GM21619 (cell line): ENCODE data around the gene OPA3.

Experiments
- ATAC-seq: cut with Tn5 transposase; IDR thresholded peaks from one replicate; pipeline ENCODE4 v1.9.1; 2021; ENCODE audit not compliant: unreplicated experiment

The OPA3 gene

GRCh38 chr19:45568732-45569131 lies 15.9 kb downstream of the OPA3 start:
- no peak for ATAC-seq

- ATAC-seq = no peak
Observed at GRCh38 chr19:45567609-45568008, 17.0 kb downstream of the OPA3 start.

- ATAC-seq = no peak
Observed at GRCh38 chr19:45564131-45564780, 20.3 kb downstream of the OPA3 start.

- no peak for ATAC-seq
Observed at GRCh38 chr19:45560686-45561085, 23.9 kb downstream of the OPA3 start.

GRCh38 chr19:45560038-45560437 lies 24.6 kb downstream of the OPA3 start:
- ATAC-seq = no peak

- no peak for ATAC-seq
Observed at GRCh38 chr19:45558399-45558878, 26.2 kb downstream of the OPA3 start.

- no peak for ATAC-seq
Observed at GRCh38 chr19:45556835-45557234, 27.8 kb downstream of the OPA3 start.

- ATAC-seq = no peak
Observed at GRCh38 chr19:45554481-45554880, 30.1 kb downstream of the OPA3 start.

GRCh38 chr19:45553464-45553863 lies 31.1 kb downstream of the OPA3 start:
- no peak for ATAC-seq

GRCh38 chr19:45547965-45548609 lies 36.5 kb downstream of the OPA3 start:
- ATAC-seq = no peak

GRCh38 chr19:45547211-45547770 lies 37.3 kb downstream of the OPA3 start:
- no peak for ATAC-seq

- no peak for ATAC-seq
Observed at GRCh38 chr19:45542234-45542668, 42.4 kb downstream of the OPA3 start.

GRCh38 chr19:45539459-45539858 lies 45.1 kb downstream of the OPA3 start:
- no peak for ATAC-seq

- no peak for ATAC-seq
Observed at GRCh38 chr19:45531349-45531748, 53.3 kb downstream of the OPA3 start.

- ATAC-seq = no peak
Observed at GRCh38 chr19:45529420-45529785, 55.2 kb downstream of the OPA3 start.

- ATAC-seq = no peak
Observed at GRCh38 chr19:45528744-45529419, 55.7 kb downstream of the OPA3 start.

- no peak for ATAC-seq
Observed at GRCh38 chr19:45528149-45528743, 56.4 kb downstream of the OPA3 start.

- ATAC-seq = no peak
Observed at GRCh38 chr19:45527731-45528130, 56.9 kb downstream of the OPA3 start.

- ATAC-seq = no peak
Observed at GRCh38 chr19:45526971-45527370, 57.6 kb downstream of the OPA3 start.

- ATAC-seq = no peak
Observed at GRCh38 chr19:45526143-45526542, 58.5 kb downstream of the OPA3 start.

- no peak for ATAC-seq
Observed at GRCh38 chr19:45524575-45525129, 60.0 kb downstream of the OPA3 start.
